ENCODE results near the gene PLVAP.
A peak's percentile ranks its signal among the peaks of the same experiment; 100 is the strongest.

Gene PLVAP

DNA sequence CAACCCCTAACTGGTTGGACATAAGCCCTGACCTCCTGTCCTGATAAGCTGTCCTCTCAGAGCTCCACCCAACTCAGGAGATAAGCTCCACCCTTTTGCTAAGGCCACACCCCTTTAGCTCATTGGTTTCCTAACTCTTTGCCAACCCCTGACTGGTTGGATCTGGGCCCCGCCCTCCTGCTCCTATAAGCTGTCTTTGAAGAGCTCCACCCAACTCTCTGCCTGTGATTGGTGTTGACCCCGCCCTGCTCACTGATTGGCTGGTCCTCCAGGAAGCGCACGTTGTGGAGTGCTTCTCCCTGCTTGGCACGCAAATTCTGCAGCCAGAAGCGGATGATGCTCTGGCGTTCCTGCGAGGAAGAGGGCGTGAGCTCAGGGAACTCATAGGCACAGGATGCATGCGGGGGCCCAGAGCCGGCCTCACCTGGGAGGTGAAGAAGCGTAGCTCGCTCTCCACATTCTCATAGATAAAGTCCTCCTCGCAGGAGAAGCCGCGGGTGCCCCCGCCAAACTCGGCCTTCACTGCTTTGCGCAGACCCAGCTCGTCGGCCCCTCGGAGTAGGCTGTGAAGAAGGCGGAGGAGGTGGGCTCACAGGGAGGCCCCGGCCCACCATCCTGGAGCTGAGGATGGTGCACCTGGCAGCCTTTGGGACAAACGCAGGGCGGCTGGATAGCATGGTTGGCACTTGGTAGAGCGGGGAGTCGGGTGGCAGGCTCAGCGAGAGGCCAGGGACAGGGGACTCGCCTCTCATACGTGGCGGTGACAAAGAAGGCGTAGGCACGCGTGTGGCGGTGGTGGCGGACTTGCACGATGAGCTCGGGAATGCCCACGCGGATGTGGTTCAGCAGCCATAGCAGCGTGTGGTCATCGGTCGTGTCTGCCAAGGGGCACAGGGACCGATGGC is 44.2 kb downstream of the PLVAP start:
- DNase-seq = peak; percentile 34

DNA sequence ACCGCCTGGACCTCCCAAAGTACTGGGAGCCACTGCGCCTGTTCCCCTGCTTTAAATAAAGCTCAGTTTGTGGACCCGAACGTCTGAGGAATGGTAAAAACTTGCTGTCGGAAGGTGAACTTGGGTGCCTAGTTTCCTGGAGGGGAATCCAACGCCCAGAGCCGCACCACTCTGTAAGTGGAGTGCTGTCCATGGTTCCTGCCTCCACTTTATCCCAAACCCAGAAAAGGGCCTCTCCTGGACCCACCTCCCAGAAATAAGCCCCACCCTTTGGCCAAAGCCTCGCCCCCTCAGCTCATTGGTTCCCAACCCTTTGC is 44.8 kb downstream of the PLVAP start:
- no peak for DNase-seq

DNA sequence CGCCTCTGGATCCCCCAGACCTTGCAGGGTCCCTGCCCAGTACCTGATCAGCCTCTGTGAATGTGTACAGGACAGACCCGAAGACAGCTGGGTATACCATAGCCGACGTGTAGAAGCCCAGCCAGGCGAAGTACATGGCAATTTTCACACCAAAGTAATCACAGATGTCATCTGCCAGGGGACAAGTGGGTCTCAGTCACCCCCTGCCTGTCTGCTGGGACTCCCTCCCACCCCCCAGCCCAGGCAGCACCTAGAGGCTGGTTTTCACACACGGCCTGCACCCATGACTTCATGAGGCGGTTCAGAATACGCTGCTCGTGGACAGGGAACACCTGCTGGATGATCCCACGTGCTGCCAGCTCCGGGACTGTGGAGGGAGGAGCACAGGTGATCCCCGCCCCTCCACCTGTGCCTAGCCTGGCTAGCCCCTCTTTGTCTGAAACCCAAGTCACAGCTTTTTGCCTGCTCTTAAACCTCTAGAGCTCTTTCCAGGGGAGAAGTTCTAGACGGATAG is 46.0 kb downstream of the PLVAP start:
- DNase-seq = no peak

DNA sequence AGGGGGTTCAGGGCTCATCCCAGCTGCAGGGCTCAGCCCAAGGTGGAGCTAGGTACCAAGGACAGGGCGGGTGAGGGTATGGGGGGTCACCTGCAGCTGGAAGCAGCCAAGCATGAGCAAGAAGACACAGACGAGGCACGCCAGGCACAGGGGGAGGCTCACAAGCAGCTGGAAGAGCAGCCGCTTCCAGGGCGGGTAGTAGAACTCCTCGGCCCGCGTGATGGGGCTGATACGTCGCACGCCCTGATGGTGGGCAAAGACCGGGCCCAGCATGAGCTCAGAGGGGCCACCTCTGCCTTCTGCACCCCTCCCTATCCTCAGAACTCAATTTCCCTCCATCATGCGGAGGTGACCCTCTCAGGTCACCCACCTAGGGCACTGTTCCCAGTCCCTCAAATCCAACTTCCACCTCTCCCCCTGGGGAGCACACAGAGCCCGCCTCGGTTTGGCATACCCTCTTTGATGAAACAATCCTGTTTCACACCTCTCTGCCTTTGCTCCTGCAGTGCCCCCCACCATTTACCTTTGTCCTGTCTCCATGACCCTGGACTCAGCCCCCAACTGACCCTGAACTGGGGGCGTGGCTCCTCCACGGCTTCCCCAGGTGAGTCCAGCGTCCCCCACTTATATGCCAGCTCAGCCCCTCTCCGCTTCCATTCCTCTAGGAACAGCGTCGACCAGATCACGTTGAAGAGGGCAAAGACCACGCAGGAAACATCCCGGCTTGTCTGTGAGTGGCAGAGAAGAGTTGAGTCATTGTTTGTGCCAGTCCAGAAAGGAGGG is 46.7 kb downstream of the PLVAP start:
- DNase-seq = no peak

DNA sequence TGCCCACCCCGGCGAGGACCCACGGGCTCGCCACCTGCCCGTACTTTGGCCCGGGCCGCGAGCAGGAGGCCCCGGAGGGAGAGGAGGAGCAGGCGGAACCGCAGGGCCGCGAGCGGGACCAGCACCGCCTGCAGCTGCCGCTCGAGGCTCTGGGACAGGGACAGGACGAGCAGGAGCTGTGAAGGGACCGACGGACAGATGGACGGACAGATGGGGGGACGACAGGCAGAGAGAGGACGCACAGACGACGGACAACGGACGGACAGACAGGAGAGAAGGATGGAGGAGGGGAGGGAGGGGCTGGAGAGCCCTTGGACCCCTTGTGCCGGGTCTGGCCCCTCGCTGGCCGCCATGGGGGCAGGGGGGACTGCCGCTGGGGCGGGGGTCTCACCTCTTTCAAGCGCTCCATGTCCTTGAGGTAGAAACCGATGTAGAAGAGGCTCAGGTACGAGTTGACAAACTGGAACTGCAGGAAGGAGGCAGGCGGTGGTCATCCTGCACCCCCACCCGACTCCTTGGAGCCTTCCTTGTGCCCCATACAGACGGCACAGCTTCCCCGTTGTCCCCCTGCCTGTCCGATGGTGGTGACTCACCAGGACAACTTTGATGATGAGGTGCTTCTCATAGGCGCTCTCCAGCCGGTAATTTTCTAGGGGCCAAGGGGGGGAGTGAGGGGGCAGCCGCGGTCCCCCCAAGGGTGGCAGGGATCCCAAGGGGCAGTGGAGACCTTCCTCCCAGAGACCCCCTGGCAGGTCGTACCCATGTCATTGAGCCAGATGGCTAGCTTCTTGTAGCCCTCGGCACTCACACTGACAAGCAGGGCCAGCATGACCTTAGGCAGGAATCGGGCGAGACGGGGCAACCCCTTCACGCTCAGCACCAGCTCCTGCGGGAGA is 47.5 kb downstream of the PLVAP start:
- DNase-seq = no peak

DNA sequence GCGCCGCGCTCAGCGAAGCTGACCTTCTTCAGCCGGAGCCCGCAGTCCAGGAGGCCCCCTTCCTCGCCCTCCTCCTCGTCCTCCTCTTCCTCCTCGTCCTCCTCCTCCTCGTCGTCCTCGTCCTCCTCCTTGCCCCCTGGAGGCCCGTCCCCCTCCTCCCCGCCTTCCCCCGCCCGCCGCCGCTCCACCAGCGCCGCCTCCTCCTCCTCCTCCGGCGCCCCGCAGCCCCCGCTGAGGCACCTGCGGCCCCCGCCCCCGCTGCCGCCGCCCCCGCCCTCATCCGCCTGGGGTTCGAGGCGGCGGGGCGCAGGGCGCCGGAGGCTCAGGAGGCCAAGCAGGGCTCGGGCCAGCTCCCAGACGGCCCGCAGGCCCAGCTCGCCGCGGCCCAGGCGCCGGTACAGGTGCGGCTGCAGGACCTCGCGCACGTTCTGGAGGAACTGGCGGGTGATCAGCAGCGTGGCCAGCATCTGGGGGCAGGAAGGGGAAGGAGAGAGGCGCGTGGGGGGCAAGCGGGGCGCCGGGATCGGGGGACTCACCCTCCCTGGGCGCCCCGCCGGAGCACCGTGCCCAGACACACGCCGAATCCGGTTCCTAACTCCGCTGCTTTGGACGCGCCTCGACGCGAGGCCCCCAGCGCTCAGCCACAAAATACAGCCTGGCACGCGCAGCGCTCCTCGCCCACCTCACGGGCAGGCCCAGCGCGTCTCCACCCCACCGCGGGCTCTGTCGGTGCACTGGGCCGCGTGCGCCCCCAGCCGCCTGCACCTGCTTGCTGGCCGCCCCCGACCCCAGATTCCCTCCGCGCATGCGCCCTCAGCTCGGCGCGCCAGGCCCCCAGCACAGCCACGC is 48.4 kb downstream of the PLVAP start:
- peak; percentile 41 for DNase-seq

DNA sequence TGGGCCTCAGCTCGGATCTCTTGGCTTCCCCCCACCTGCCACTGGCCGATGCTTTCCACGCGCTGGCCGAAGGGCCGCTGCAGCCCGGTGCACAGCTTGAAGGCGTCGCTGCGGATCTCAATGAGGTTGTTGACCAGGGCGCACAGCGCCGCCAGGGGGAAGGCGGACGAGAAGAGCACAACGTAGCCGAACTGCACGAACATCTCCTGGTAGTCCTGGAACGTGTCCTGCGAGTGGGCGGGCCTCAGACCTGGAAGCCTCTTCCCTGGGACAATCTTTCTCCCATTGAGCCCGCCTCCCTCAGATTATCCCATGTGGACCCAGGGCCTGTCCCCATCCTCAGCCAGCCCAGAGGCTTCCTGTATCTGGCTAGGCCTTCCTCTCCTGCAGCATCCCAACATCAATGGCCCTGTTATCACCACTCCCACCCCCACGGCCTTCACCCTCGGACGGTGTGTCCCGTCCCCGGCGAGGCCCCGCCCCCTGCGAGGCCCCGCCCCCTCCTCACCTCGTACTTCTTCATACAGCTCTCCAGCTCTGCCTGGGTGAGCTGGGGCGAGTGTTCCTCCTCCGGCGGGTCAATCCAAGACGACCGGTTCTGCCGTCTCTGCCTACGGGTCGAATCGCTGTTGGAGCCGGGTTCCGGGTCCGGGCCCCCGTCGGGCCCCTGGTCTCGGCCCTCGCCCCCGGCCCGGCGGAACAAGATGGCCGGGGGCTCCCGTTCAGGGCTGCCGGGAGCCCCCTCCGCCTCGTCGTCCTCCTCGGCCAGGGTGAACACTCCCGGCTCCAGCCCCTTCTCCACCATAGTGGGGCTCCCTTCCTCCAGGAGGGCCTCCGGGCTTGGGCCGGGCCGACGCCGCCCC is 49.3 kb downstream of the PLVAP start:
- peak; percentile 53 for DNase-seq

DNA sequence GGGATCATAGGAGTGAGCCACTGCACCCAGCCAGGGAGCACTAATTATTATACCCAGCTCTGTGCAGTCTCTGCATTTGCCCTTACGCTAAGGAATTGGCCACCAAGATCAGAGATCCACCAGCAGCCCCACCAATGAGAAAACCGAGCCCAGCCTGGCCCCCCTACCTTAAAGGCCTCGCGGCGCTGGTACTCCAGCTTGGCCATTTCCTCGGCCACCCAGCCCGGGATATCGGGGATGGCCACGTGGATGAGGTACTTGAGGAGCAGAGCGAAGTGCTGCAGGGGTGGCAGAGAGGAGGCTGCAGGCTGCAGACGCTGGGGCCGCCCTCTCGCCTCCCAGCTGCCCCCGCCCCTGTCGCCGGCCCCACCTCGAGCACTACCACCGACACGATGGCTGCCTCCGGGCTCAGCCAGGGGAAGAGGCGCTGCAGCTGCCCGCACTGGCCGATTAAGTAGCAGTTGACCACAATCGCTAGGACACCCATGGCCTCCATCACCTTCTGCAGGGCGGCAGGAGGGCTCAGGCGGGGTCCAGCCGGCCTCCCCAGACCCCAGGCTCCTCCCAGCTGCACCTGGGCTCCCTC is 50.0 kb downstream of the PLVAP start:
- no peak for DNase-seq

DNA sequence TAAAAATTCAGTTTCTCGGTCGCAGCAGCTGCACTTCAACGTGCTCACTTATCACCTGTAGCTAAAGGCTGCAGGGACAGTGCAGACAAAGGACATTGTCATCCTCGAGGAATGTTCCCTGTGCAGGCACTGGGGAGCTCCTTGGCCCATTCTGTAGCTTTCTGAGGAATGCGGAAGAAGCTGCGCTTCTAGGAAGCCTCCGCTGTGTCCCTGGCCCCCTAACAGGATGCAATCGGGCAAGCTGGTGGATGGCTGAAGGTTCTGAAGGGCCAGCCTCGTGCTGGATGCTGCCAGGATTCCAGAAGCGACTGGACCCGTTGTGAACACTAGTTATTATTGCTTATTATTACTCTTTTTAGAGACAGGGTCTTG is 50.6 kb downstream of the PLVAP start:
- no peak for DNase-seq

DNA sequence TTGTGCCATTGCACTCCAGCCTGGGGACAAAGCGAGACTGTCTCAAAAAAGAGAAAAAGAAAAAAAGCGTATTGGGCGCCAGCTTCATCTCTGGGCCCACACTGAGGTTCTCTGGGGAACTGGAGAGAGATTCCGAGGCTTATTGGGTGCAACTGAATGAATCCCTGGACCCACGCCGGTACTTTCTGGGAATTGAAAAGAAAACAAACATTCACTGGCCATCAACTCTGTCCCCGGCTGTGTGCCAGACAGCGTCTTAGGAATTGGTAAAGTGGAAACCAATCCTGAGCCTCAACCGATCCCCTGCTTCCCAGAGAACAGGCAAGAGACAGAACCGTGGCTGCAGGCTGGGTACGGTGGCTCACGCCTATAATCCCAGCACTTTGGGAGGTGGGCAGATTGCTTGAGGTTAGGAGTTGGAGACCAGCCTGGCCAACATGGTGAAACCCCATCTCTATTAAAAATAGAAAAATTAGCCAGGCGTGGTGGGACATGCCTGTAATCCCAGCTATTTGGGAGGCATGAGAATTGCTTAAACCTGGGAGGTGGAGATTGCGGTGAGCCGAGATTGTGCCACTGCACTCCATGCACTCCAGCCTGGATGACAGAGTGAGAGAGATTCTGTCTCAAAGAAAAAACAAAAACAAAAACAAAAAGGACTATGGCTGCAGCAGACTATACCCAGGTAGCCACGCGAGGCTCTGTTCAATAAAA is 51.1 kb downstream of the PLVAP start:
- DNase-seq = no peak

DNA sequence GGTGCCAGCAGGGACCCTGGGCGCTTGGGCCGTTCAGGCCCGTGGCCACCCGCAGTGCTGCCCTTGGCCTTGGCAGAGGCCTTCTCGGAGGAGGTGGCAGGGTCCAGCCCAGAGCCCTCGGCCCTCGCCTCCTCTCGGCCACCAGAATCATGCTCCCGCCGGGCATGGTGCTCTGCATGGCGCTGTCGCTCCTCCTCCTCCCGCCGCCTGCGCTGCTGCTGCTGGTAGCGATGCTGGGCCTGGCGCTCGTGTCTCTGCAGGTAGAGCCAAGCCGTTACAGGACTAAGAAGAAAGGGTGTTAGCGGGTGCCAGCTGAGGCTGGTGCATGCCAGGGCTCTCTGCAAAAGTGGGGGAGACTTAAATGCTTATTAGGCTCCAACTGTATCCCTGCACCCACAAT is 52.0 kb downstream of the PLVAP start:
- DNase-seq = no peak

DNA sequence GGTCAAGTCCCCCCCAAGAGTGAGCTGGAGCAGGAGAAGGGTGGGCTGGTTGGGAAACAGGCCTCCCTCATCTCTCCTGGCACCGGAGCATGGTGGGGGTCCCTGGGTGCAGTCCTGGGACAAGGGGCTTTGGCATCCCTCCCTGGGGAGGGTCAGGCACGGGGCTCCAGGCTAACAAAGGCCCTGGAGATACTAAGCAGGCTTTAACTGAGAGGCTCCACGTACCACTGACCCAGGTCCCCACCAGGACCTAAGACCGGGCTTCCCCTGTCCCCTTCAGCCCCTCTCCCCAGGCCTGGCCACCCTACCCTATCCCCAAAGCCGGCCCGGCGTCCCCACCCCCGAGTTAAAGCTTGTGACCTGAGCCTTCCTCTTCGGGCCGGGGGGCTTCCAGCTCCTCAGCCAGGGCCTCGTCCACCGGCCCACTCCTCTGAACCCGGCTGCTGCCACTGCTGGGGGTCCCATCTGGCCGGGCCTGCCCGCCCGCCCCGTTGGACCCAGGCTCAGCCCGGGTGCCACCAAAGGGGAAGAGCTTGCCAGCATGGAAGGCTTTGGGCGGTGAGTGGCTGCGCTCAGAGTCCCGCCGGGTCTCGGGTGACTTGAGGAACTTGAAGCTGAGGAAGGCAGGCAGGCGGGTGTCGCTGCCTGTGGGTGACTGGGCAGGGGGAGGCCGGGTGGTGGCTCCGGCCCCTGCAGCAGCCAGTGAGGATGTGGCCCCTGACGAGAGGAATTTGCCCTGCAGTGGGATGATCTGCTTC is 52.6 kb downstream of the PLVAP start:
- DNase-seq = no peak

DNA sequence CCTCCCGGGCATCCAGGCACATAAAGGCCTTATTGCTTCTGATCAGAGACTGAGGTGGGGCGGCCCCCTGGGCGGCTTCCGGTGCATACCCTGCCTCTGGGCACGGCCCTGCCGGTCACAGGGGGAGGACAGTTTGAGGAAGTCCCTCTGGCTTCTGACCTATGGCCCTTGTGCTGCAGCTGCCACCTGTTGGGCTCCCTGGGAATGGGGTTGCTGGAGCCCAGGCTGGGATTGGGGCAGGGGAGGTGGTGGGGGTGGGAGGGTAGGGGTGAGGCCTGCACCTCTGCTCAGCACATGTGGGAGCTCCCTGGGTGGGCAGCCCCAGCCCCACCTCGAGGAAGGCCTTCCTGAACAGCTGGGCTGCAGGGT is 53.2 kb downstream of the PLVAP start:
- DNase-seq = no peak

DNA sequence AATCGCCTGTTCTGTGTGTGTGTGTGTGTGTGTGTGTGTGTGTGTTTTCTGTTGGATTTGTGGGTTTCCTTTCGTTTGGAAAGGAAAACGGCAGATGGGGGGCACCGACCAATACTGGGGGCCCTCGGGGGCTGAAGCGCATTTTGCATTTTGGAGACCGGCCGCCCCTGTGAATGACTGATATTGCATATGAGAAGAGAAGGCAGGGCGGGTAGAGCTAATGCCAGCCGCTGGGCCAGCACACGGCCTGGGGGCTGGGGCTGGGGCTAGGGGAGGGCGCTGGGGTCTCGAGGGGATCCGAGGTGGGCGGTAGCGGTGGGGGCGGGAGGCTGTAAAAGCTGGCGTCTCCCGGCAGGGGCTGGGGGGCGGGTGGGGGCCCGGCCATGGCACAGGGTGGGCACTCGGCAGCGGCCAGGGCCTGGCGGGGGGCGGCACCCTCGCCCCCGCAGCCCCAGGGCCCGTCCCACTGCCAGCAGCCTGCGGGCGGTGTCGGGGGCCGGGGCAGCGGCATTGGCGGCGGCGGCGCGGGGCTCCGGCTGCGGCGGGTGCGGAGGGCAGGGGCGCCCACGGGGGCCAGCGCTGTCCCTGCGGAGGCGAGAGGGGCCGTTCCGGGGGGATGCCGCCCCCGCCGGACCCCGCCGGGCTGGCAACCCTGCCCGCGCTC is 53.7 kb downstream of the PLVAP start:
- no peak for DNase-seq

DNA sequence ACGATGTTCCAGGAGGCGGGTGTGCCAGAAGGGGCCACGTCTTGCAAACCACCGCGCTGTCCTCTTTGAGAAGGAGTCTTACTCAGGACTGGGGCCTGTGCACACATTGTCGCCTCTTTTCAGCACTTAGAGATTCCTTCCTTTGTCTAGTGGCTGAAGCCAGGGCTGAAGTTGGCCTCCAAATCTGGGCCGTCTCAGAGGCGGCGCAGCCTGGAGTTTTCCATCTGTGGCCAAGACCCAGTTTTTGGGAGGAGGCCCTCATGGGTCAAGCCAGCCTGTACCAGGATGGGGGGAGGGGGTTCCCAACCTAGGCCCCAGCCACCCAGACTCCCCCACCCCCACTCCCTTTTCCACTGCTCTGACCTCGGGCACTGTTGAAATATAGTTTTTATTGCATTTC is 54.3 kb downstream of the PLVAP start:
- no peak for DNase-seq

DNA sequence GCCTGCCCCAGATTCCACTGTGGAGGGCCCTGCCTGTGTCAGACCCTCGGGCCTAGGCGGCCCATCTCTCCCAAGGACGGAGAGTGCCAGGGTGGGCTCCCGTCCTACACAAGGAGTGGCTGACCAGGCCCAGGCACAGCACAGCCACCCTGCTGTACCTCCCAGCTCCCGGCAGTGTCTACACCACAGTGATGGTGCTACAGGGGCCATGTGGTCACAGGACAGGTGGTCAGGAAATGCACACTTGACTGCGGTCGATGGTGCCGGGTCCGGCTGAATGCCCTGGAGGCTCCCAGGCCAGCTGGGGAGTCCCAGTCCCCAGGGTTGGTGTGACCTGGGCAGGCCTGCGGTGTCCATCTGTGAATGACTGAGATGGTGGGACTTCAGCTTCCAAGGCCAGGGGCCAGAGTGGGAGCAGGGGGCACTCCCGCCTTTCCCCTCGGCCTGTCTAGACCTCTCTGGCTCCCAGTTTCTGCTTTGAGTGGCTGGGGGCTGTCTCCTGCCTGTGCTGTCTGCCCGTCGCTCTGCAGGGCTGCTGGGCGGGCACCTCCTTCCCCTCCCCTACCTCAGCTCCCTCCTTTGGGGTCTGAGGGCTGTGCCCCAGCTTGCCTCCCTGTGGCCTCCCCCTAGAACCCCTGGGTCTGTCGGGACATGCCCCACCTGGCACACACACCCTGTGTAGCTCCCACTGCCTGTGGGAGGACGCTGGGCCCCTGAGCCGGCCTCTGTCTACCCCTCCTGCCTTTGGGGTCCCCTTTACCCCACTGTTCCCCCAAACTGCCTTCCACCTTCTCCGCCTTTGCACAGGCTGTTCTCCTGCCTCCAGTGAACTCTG is 55.3 kb downstream of the PLVAP start:
- no peak for DNase-seq

DNA sequence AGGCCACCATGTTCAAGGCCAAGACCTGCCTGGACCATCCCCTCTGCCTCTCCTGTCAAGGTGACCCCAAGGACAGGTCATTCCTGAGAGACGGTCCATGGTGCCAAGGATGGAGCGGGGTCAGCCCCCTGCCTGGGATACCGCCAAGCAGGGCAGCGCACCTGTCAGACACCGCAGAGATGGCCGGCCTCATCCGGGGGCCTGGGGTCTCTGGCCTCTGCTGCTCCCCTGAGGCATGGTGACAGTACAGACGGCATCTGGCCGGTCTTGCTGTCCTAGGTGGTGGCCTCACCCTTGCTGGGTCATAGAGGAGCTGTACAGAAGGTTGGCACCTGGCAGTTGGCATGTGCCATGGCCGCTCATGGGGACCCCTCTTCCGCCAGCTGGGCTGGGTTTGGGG is 56.7 kb downstream of the PLVAP start:
- no peak for DNase-seq

Measured in activated CD4-positive, alpha-beta T cell treated with anti-CD3 and anti-CD28 coated beads, Interleukin-2, amount 50 U/mL, for 1 hour (primary cell).